DND-41 (cell line): Measurements from ENCODE around the gene RNF182.

Experiments used
- ATAC-seq: fragments of 200-7000 bp; cut with Tn5 transposase; 3 replicates; pipeline ENCODE4 v1.9.1; 2021; ENCODE audit warnings: low read depth; ENCODE audit not compliant: insufficient read depth
- DNase-seq: peaks from one replicate; pipeline ENCODE4 v3.0.0-alpha.2; 2020
- H2AFZ ChIP-seq: 2 replicates; pipeline ENCODE4 v1.6.0; 2012; ENCODE audit warnings: low read depth, low read length
- H3K27ac ChIP-seq: 2 replicates; pipeline ENCODE4 v1.5.1; 2012; ENCODE audit warnings: low read length, inconsistent platforms
- H3K27me3 ChIP-seq: fragments of 200-600 bp; sonication (generic); 2 replicates; pipeline ENCODE4 v1.6.0; 2012; ENCODE audit warnings: low read length, mild to moderate bottlenecking, inconsistent platforms; ENCODE audit not compliant: insufficient read depth, poor library complexity
- H3K36me3 ChIP-seq: 2 replicates; pipeline ENCODE4 v1.5.1; 2012; ENCODE audit warnings: low read length, inconsistent platforms; ENCODE audit not compliant: insufficient read depth
- H3K4me1 ChIP-seq: 2 replicates; pipeline ENCODE4 v1.5.1; 2012; ENCODE audit warnings: mild to moderate bottlenecking, low read length; ENCODE audit not compliant: insufficient read depth
- H3K4me2 ChIP-seq: 2 replicates; pipeline ENCODE4 v1.6.0; 2012; ENCODE audit warnings: mild to moderate bottlenecking, moderate library complexity, low read length, inconsistent platforms; ENCODE audit not compliant: insufficient read depth
- H3K4me3 ChIP-seq, 2 experiments: fragments of 200-600 bp in 1 of 2; shearing (Covaris generic) in 1 of 2; 2 replicates each; pipeline ENCODE4 v1.5.1; 2012 to 2016; ENCODE audit warnings: inconsistent platforms in 2 of 2, low read length in 2 of 2, mild to moderate bottlenecking in 2 of 2, low read depth in 1 of 2, moderate library complexity in 1 of 2
- H3K79me2 ChIP-seq: 2 replicates; pipeline ENCODE4 v1.6.0; 2012; ENCODE audit warnings: low read length, inconsistent platforms; ENCODE audit not compliant: insufficient read depth
- H3K9ac ChIP-seq: 2 replicates; pipeline ENCODE4 v1.6.0; 2012; ENCODE audit warnings: low read depth, mild to moderate bottlenecking, inconsistent platforms, low read length, moderate library complexity
- H3K9me3 ChIP-seq: 2 replicates; pipeline ENCODE4 v1.5.1; 2012; ENCODE audit warnings: low read length, moderate library complexity, mild to moderate bottlenecking, inconsistent platforms; ENCODE audit not compliant: insufficient read depth, severe bottlenecking
- H4K20me1 ChIP-seq: 2 replicates; pipeline ENCODE4 v1.6.0; 2012; ENCODE audit warnings: low read length; ENCODE audit not compliant: insufficient read depth
- EZH2 ChIP-seq: IDR thresholded peaks from 3 replicates; pipeline ENCODE4 v1.6.1; 2012; ENCODE audit warnings: borderline replicate concordance, low read depth, mild to moderate bottlenecking, moderate library complexity, low read length, inconsistent platforms; ENCODE audit not compliant: severe bottlenecking
- TF ChIP-seq, protein P1 (sequence below): IDR thresholded peaks from 2 replicates; pipeline ENCODE4 v1.5.1; 2012; ENCODE audit warnings: borderline replicate concordance, low read length, moderate library complexity, mild to moderate bottlenecking; ENCODE audit not compliant: poor library complexity, severe bottlenecking; ENCODE audit errors: extremely low read depth

Gene RNF182

DNA sequence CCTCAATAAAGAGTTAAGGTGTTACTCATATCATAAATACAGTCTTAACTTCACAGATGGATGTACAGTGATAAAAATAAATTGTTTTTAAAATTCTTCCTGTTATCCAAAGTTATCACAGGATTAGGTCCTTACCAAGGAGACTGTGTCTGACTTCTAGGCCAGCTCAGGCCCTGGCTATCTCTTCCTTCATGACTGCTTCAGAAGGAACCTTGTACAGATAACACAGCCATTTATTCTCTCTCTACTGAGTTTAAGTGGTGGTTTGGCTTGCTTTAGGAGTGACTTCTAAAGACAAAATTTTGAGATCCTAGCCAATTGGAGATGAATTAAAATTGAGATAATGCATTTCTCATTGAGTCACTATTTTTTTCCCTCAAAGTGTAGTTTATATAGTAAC, 40.8 kb upstream of the RNF182 start:
- Histone ChIP-seq H3K27me3 (no peaks in the 10 kb centered on the region), H2AFZ (no peak overlapping the region), H3K4me2 (no peak overlapping the region), H3K27ac (no peak overlapping the region), H3K4me1 (no peaks in the 10 kb centered on the region), H3K4me3 (no peak overlapping the region), H3K36me3 (no peaks in the 10 kb centered on the region), H3K79me2 (no peaks in the 10 kb centered on the region), H3K9me3 (no peaks in the 10 kb centered on the region), H4K20me1 (no peaks in the 10 kb centered on the region), H3K9ac (no peak overlapping the region)
- DNase-seq: no peak
- ATAC-seq: no peak
- no peak for TF ChIP-seq EZH2
- TF ChIP-seq, protein P1, sequence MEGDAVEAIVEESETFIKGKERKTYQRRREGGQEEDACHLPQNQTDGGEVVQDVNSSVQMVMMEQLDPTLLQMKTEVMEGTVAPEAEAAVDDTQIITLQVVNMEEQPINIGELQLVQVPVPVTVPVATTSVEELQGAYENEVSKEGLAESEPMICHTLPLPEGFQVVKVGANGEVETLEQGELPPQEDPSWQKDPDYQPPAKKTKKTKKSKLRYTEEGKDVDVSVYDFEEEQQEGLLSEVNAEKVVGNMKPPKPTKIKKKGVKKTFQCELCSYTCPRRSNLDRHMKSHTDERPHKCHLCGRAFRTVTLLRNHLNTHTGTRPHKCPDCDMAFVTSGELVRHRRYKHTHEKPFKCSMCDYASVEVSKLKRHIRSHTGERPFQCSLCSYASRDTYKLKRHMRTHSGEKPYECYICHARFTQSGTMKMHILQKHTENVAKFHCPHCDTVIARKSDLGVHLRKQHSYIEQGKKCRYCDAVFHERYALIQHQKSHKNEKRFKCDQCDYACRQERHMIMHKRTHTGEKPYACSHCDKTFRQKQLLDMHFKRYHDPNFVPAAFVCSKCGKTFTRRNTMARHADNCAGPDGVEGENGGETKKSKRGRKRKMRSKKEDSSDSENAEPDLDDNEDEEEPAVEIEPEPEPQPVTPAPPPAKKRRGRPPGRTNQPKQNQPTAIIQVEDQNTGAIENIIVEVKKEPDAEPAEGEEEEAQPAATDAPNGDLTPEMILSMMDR: no peak

DNA sequence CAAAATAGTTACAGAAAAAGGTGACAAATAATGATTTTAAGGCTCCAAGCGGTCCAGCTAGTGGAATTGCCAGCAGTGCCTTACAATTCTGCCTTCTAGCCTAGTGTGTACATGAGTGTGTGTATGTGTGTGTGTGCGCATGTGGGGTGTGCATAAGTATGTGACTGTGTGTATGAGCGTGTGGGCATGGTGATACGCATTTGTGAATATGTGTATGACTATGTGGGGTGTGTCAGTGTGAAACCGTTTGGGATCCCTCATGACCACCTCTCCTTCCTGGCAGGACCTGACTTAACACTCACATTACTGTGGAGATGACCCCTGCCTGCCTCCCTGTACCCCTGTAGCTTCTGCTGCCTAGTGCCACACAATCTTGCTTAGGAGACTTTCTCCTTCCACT, 40.4 kb upstream of the RNF182 start:
- no peak for TF ChIP-seq EZH2
- TF ChIP-seq, protein P1: no peak
- Histone ChIP-seq H2AFZ (no peak overlapping the region), H4K20me1 (no peaks in the 10 kb centered on the region), H3K36me3 (no peaks in the 10 kb centered on the region), H3K4me3 (no peak overlapping the region), H3K27me3 (no peaks in the 10 kb centered on the region), H3K4me1 (no peaks in the 10 kb centered on the region), H3K9me3 (no peaks in the 10 kb centered on the region), H3K27ac (no peak overlapping the region), H3K4me2 (no peak overlapping the region), H3K9ac (no peak overlapping the region), H3K79me2 (no peaks in the 10 kb centered on the region)
- DNase-seq: no peak
- ATAC-seq: no peak

DNA sequence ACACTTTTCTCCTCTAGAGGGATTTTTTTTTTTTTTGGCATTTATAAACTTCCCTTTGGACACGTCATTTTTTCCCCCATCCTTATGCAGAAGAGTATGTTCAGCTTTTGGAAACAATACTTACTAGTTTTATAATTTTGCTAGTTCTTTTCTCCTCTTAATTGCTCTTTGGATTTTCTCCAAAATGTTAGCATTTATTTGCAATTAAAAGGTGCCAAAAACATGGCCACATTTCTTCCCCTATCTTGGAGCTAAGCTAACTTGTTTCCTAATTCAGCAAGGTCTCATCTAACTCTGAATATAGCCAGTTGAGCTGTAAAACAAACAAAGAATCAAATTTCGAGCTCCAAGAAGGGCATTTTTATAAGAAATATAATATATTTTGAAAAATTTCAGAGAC, 39.2 kb upstream of the RNF182 start:
- Histone ChIP-seq H3K9me3 (no peaks in the 10 kb centered on the region), H3K27ac (no peak overlapping the region), H3K4me1 (no peaks in the 10 kb centered on the region), H3K4me2 (no peak overlapping the region), H3K27me3 (no peaks in the 10 kb centered on the region), H3K4me3 (no peak overlapping the region), H3K9ac (no peak overlapping the region), H2AFZ (no peak overlapping the region), H4K20me1 (no peaks in the 10 kb centered on the region), H3K36me3 (no peaks in the 10 kb centered on the region), H3K79me2 (no peaks in the 10 kb centered on the region)
- TF ChIP-seq, protein P1: no peak
- TF ChIP-seq EZH2: no peak
- no peak for ATAC-seq
- no peak for DNase-seq

DNA sequence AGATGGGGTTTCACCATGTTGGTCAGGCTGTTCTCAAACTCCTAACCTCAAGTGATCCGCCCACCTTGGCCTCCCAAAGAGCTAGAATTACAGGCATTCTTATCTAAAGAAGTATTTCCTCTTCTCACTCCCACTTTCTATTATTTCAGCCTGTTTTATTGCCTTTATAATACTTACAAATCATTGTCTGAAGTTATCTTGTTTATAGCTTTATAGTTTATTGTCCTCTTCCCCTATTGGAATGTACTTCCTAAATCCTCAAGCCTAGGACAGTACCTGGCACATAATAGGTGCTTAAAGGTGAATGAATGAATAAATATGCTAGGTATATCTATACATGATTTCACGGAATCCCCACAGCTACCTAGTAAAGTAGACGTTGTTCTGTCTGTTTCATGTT, 37.8 kb upstream of the RNF182 start:
- Histone ChIP-seq H3K4me1 (no peaks in the 10 kb centered on the region), H3K36me3 (no peaks in the 10 kb centered on the region), H3K27ac (no peak overlapping the region), H4K20me1 (no peaks in the 10 kb centered on the region), H3K9me3 (no peaks in the 10 kb centered on the region), H2AFZ (no peak overlapping the region), H3K4me2 (no peak overlapping the region), H3K27me3 (no peaks in the 10 kb centered on the region), H3K9ac (no peak overlapping the region), H3K79me2 (no peaks in the 10 kb centered on the region), H3K4me3 (no peak overlapping the region)
- DNase-seq (no peak), ATAC-seq (no peak)
- no peak for TF ChIP-seq EZH2
- TF ChIP-seq, protein P1: no peak
